Dendritic cell treated with granulocyte-macrophage colony-stimulating factor and Interleukin-4, amounts not matched to agents 40 ng/mL and 50 ng/mL, for 4 days (primary cell): ENCODE measurements around the gene TNPO3.

Source experiments
- H3K27ac Mint-ChIP-seq: one replicate; pipeline ENCODE4 v1.8.0; 2022; ENCODE audit warnings: mild to moderate bottlenecking, mixed read lengths
- H3K27me3 Mint-ChIP-seq: one replicate; pipeline ENCODE4 v1.8.0; 2022; ENCODE audit warnings: mild to moderate bottlenecking, mixed read lengths
- H3K36me3 Mint-ChIP-seq: one replicate; pipeline ENCODE4 v1.8.0; 2022; ENCODE audit warnings: low read depth, mixed read lengths
- H3K4me1 Mint-ChIP-seq: one replicate; pipeline ENCODE4 v1.8.0; 2022; ENCODE audit warnings: low read depth, mixed read lengths
- H3K4me3 Mint-ChIP-seq: one replicate; pipeline ENCODE4 v1.8.0; 2022; ENCODE audit warnings: mild to moderate bottlenecking, moderate library complexity, mixed read lengths
- H3K9me3 Mint-ChIP-seq: one replicate; pipeline ENCODE4 v1.8.0; 2022; ENCODE audit warnings: mixed read lengths
- intact Hi-C: fragments of 100-400 bp; cut with micrococcal nuclease; formaldehyde crosslinking; loops from one replicate; pipeline ENCODE4 v1.15.0; 2022

TNPO3 gene

DNA sequence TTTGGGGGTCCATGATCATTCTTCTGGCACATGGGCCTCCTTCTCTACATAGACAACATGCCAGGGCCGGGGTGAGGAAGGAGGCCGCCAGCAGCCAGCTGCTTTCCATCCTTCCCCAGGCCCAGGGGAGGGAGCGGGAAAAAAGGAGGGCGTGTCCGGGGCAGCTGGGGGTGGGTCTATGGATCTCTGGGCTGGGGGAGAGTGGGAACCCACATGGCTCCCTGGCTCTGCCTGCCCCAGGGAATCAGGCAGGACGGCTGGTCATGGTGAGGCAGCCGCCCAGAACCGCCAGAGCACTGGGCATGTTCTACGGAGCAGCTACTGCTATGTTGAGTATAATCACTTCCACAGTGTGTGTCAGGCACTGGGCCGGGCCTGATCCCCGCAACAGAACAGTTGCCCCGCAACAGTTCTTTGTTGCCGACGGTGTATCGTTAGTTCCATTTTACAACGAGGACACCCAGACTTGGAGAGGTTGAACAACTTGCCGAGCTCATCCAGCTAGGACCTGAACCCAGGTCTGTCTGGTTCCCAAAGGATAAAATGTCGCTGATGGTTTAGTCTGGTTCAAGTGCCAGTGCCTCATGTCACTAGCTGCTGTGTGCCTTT lies 123.6 kb downstream of the TNPO3 start:
- Mint-ChIP-seq H3K27me3 (no peaks in the 10 kb centered on the region), H3K4me3 (no peak overlapping the region)

GRCh38 chr7:128928882-128929788 lies 125.8 kb downstream of the TNPO3 start:
- Mint-ChIP-seq H3K27me3 (no peaks in the 10 kb centered on the region), H3K27ac (peak overlapping the region; percentile 24), H3K9me3 (no peaks in the 10 kb centered on the region), H3K4me3 (no peak overlapping the region), H3K36me3 (no peaks in the 10 kb centered on the region), H3K4me1 (peaks cover 39% of the 10 kb centered on the region)
- intact Hi-C loops: no loop called here

More for the DNA sequence above, 123.6 kb downstream of the TNPO3 start:
- peaks cover 44% of the 10 kb centered on the region for H3K4me1 Mint-ChIP-seq
- H3K9me3 Mint-ChIP-seq: no peaks in the 10 kb centered on the region
- intact Hi-C loops: no loop called here
- no peaks in the 10 kb centered on the region for H3K36me3 Mint-ChIP-seq
- H3K27ac Mint-ChIP-seq: peak overlapping the region; percentile 93

- Mint-ChIP-seq H3K27ac (peak overlapping the region; percentile 24), H3K9me3 (no peaks in the 10 kb centered on the region)
These were observed 126.6 kb downstream of the TNPO3 start for GRCh38 chr7:128928159-128928813.

DNA sequence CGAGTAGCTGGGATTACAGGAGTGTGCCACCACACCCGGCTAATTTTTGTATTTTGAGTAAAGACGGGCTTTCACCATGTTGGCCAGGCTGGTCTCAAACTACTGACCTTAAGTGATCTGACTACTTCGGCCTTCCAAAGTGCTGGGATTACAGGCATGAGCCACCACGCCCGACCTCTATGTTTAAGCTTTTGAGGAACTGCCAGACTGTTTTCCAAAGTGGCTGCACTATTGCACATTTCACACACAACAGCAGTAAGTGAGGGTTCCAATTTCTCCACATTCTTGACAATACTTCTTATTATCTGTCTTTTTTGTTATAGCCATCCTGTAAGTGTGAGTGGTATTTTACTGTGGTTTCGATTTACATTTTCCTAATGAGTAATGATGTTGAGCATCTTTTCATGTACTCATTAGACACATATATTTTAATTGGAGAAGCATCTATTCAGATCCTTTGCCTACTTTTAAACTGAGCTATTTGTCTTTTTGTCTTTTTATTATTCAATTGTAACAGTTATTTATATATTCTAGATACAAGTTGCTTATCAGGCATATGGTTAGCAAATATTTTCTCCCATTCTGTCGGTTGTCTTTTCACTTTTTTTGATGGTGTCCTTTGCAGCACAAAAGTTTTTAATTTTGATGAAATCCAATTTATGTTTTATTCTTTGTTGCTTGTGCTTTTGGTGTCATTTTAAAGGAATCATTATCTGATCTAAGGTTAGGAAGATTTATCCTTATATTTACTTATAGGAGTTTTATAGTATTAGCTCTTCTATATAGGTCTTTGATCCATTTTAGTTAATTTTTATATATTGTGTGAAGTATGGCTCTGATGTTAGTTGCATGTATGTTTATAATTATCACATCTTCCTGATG lies 130.0 kb downstream of the TNPO3 start:
- intact Hi-C loops: no loop called here
- Mint-ChIP-seq H3K9me3 (no peaks in the 10 kb centered on the region), H3K36me3 (no peaks in the 10 kb centered on the region), H3K4me1 (peaks cover 41% of the 10 kb centered on the region), H3K27ac (no peak overlapping the region), H3K27me3 (peaks cover 7% of the 10 kb centered on the region), H3K4me3 (no peak overlapping the region)

More at GRCh38 chr7:128928159-128928813, 126.6 kb downstream of the TNPO3 start:
- Mint-ChIP-seq H3K36me3 (no peaks in the 10 kb centered on the region), H3K4me3 (no peak overlapping the region), H3K27me3 (no peaks in the 10 kb centered on the region), H3K4me1 (peaks cover 38% of the 10 kb centered on the region)
- intact Hi-C loops: no loop called here

DNA sequence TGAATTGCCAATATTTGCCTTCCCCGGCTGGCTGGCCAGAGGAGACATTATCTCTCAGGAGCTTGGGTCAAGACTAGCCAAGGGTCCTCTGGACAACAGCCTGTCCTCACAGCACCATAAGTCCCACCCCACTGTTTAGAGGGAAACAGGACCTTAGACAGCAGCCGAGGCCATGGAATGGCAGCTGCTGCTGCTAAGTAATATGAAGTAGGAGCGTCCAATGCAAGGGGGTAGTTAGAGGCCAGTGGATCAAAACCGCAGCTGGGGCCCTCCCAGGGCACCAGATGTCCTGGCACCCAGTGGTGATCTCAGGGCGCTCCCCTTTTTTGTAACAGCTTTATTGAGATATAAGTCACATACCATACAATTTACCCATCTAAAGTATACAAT lies 131.5 kb downstream of the TNPO3 start:
- no peaks in the 10 kb centered on the region for H3K36me3 Mint-ChIP-seq
- no peak overlapping the region for H3K4me3 Mint-ChIP-seq
- no peak overlapping the region for H3K27ac Mint-ChIP-seq
- H3K4me1 Mint-ChIP-seq: peaks cover 38% of the 10 kb centered on the region
- no peaks in the 10 kb centered on the region for H3K9me3 Mint-ChIP-seq
- peaks cover 15% of the 10 kb centered on the region for H3K27me3 Mint-ChIP-seq
- intact Hi-C loops: no loop called here

DNA sequence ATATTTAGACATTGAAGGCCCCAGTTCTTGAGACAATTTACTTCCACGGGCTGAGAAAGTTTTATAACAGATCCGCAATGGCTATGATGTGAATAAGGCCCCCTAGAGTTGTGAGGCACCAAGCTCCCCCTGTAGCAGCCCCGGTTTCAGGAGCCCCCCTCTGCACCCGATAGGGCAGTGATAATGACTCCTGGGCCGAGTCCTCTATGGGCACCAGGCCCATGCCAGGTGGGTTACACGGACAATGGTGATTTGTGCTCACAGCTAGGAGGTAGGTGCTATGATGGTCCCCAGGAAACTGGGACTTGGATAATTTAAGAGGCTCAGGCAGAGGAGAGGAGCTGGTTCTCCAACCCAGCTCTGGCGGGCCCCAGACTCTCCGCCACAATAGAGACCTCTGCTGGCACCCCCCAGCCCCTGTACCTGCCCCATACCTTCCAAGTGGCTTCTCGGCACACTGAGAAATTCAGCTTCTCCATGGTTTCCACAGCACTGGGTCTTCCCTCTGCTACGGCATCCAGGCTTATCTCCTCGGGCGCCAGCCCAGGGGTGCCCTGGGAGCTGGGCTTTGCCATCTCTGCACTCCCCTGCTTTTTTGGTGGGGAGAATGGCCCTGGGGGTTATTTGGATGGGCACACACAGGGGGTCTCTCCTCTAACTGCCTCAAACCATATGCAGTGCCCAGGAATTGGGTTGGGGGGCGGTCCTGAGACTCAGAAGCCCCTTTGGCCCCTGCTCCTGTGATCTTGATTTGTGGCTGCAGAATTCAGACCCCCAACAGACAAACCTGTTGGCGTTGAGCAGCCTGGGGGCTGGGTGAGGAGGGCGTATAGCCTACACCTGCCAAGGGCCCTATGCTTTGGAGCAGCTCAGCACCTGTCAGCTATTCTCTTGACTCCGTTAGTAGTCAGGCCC lies 132.2 kb downstream of the TNPO3 start:
- H3K27ac Mint-ChIP-seq: no peak overlapping the region
- peaks cover 35% of the 10 kb centered on the region for H3K4me1 Mint-ChIP-seq
- H3K27me3 Mint-ChIP-seq: peaks cover 20% of the 10 kb centered on the region
- H3K9me3 Mint-ChIP-seq: no peaks in the 10 kb centered on the region
- intact Hi-C loops: no loop called here
- no peaks in the 10 kb centered on the region for H3K36me3 Mint-ChIP-seq
- H3K4me3 Mint-ChIP-seq: no peak overlapping the region

DNA sequence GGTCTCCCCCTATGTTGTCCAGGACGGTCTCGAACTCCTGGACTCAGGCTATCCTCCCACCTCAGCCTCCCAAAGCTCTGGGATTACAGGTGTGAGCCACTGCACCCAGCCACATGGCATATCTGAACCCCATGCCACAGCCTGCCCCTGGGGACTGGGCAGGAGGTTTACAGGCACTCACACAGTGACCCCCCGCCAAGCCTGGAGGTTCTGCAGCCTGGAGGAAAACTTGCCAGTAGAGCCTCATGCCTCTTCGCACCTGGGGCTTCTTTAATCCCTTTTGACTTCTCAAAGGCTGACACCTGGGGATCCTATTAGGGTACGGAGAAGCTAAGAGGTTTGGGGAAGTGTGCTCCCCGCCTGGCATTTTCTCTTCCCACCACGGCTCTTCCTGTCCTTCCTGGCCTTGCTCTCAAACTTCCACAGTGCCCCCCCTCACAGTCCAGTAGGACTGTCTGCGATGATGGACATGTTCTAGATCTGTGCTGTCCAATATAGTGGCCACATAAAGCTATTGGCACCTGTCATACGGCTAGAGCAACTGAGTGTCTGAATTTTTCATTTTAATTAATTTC lies 133.0 kb downstream of the TNPO3 start:
- Mint-ChIP-seq H3K36me3 (no peaks in the 10 kb centered on the region), H3K9me3 (no peaks in the 10 kb centered on the region), H3K4me1 (peaks cover 35% of the 10 kb centered on the region), H3K27ac (no peak overlapping the region), H3K27me3 (peaks cover 28% of the 10 kb centered on the region), H3K4me3 (no peak overlapping the region)
- intact Hi-C loops: no loop called here

- H3K4me3 Mint-ChIP-seq: no peak overlapping the region
- peak overlapping the region; percentile 43 for H3K27ac Mint-ChIP-seq
- H3K36me3 Mint-ChIP-seq: no peaks in the 10 kb centered on the region
- intact Hi-C loops: no loop called here
- peaks cover 35% of the 10 kb centered on the region for H3K4me1 Mint-ChIP-seq
- H3K9me3 Mint-ChIP-seq: no peaks in the 10 kb centered on the region
- peaks cover 37% of the 10 kb centered on the region for H3K27me3 Mint-ChIP-seq
These were observed 133.9 kb downstream of the TNPO3 start for GRCh38 chr7:128920913-128921582.

DNA sequence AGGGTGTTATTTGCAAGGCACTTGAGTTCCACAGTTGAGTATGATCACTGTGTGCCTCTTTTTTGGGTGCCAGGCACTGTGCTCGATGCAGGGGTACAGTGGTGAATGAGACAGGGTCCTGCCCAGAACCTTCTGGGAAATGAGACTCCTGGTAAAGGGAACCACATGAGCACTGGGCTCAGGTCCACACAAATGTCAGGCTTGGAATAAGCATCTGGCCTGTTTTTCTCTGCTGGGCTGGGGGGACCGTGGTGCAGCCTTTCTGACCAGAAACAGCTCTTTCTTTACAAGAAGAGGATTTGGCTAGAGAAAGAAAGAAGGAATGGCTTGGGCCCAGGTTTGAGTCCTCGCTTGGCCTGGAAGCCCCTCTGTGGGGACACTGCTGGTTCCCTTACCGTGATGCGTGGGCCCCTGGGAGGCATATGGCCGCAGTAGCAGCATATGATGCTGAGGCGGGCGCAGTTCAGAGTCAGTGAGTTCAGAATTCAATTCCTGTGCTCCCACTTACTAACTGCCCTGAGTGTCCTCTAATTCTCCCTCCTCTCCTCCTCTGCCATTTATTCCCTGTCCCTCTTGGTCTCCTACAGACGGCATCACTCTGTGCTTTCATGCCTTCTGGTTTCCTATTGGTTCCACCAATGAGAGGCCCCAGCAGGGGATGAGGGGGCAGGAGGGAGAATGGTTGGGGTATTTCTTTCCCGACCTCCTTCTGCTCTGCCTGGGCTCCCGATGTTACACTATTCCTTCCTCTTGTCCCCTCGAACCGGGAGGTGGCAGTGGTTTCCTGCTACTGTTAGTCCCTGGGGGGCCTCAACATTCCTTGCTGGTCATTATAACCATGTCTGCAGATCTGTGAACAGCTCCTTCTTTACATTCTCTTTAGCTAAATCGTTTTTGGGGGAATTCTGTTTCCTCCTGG lies 134.8 kb downstream of the TNPO3 start:
- intact Hi-C loops: no loop called here
- no peak overlapping the region for H3K27ac Mint-ChIP-seq
- H3K27me3 Mint-ChIP-seq: peaks cover 43% of the 10 kb centered on the region
- H3K36me3 Mint-ChIP-seq: no peaks in the 10 kb centered on the region
- H3K9me3 Mint-ChIP-seq: no peaks in the 10 kb centered on the region
- peaks cover 40% of the 10 kb centered on the region for H3K4me1 Mint-ChIP-seq
- no peak overlapping the region for H3K4me3 Mint-ChIP-seq

GRCh38 chr7:128919241-128919640 lies 135.7 kb downstream of the TNPO3 start:
- H3K4me1 Mint-ChIP-seq: peaks cover 40% of the 10 kb centered on the region
- intact Hi-C loops: no loop called here
- H3K36me3 Mint-ChIP-seq: no peaks in the 10 kb centered on the region
- H3K27me3 Mint-ChIP-seq: peaks cover 50% of the 10 kb centered on the region
- no peak overlapping the region for H3K4me3 Mint-ChIP-seq
- no peaks in the 10 kb centered on the region for H3K9me3 Mint-ChIP-seq
- no peak overlapping the region for H3K27ac Mint-ChIP-seq

DNA sequence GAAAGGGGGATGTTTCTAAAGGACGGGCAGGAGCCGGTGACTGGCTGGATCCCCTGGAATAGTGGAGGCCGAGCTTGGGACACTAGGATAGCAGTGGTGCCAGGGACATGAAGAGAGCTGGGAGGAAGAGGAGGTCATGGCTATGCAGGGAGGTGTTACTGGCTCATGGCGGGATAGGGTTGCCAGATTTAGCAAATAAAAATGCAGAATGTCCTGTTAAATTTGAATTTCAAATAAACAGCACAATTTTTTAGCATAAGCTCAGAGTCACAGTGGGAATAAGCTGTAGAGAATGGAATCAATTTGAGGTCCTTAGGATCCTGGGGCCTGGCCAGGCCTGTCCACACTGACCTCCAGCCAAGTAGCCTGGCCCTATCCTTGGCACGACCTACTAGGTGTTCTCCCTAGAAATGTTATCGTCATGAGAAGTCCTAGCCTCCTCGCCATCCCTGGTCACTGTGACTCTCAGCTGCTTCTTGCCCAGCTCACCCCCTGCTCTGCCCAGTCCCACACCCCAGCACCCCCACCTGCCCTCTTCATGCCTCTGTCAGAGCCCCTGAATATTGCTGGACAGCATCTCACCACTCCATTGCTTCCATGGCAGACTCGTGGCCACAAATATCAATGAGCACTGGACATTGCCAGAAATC lies 136.8 kb downstream of the TNPO3 start:
- H3K4me1 Mint-ChIP-seq: peaks cover 35% of the 10 kb centered on the region
- no peaks in the 10 kb centered on the region for H3K9me3 Mint-ChIP-seq
- intact Hi-C loops: no loop called here
- H3K27me3 Mint-ChIP-seq: peaks cover 57% of the 10 kb centered on the region
- H3K36me3 Mint-ChIP-seq: no peaks in the 10 kb centered on the region
- peak overlapping the region; percentile 59 for H3K27ac Mint-ChIP-seq
- no peak overlapping the region for H3K4me3 Mint-ChIP-seq
